T-cell (primary cell): ENCODE measurements around the gene CDC42BPB. TPM values are rescaled to one million over a fixed set of nuclear protein-coding genes. Genes with fewer than 3 reads are reported as not detected.

Experiments
- ATAC-seq, 4 experiments: fragments of 200-7000 bp in 3 of 4; fragments of 150-1000 bp in 1 of 4; cut with Tn5 transposase; replicated peaks in 1 of 4; 1 replicate in 3 of 4; 2 replicates in 1 of 4; pipeline ENCODE4 v1.10.0; 2021; ENCODE audit warnings: moderate library complexity in 3 of 4, mild to moderate bottlenecking in 2 of 4, moderate number of reproducible peaks in 1 of 4
- CTCF ChIA-PET, 2 donors: fragments of 300-600 bp; sonication (Branson Sonifier 250); formaldehyde crosslinking; loops; one replicate each; lab custom pipeline; 2022; ENCODE audit warnings: antibody characterized with exemption in 2 of 2; lab: Charles Lee
- POLR2A ChIA-PET, 2 donors: fragments of 300-600 bp; sonication (Branson Sonifier 250); formaldehyde crosslinking; loops; one replicate each; lab custom pipeline; 2022; ENCODE audit warnings: antibody characterized with exemption in 2 of 2; lab: Charles Lee
- DNase-seq, 35 experiments: peaks; one replicate each; pipeline versions ENCODE4 v3.0.0 to v3.0.0-alpha.2; 2013 to 2023
- H3K27ac ChIP-seq: one replicate; pipeline ENCODE4 v1.5.1; 2013; ENCODE audit warnings: low read length
- H3K27me3 ChIP-seq, 2 experiments: replicated peaks in 1 of 2; 1 replicate in 1 of 2; 2 replicates in 1 of 2; pipeline versions ENCODE4 v1.6.1 to v1.7.0; 2013; ENCODE audit warnings: low read length in 1 of 2, mixed read lengths in 1 of 2; ENCODE audit not compliant: control insufficient read depth in 2 of 2, insufficient read depth in 2 of 2; ENCODE audit errors: extremely low read depth in 1 of 2
- H3K36me3 ChIP-seq, 2 donors: 1 replicate in 1 of 2; 2 replicates in 1 of 2; pipeline versions ENCODE4 v1.6.1 to v1.7.0; 2013; ENCODE audit warnings: low read length in 1 of 2; ENCODE audit not compliant: control insufficient read depth in 2 of 2, insufficient read depth in 1 of 2; ENCODE audit errors: extremely low read depth in 1 of 2
- H3K4me1 ChIP-seq, 2 experiments: 1 replicate in 1 of 2; 2 replicates in 1 of 2; pipeline versions ENCODE4 v1.6.1 to v1.7.0; 2013; ENCODE audit warnings: low read length in 2 of 2, mixed read lengths in 1 of 2; ENCODE audit not compliant: insufficient read depth in 2 of 2, control insufficient read depth in 1 of 2; ENCODE audit errors: extremely low read depth in 1 of 2
- H3K4me3 ChIP-seq, 2 donors: 1 replicate in 1 of 2; 2 replicates in 1 of 2; pipeline versions ENCODE4 v1.5.1 to v1.7.0; 2013; ENCODE audit warnings: mild to moderate bottlenecking in 2 of 2, low read length in 1 of 2, moderate library complexity in 1 of 2; ENCODE audit not compliant: control insufficient read depth in 1 of 2; ENCODE audit errors: extremely low read depth in 1 of 2
- H3K9me3 ChIP-seq: 2 replicates; pipeline ENCODE4 v1.7.0; 2013
- H3K27ac Mint-ChIP-seq, 2 donors: one replicate each; pipeline ENCODE4 v1.8.0; 2020 to 2021; ENCODE audit warnings: mild to moderate bottlenecking in 2 of 2, mixed read lengths in 2 of 2
- H3K27me3 Mint-ChIP-seq, 2 donors: one replicate each; pipeline ENCODE4 v1.8.0; 2021 to 2022; ENCODE audit warnings: mixed read lengths in 2 of 2
- H3K36me3 Mint-ChIP-seq: one replicate; pipeline ENCODE4 v1.8.0; 2021; ENCODE audit warnings: mixed read lengths
- H3K4me1 Mint-ChIP-seq, 3 donors: one replicate each; pipeline ENCODE4 v1.8.0; 2020 to 2022; ENCODE audit warnings: mixed read lengths in 3 of 3, mild to moderate bottlenecking in 1 of 3
- H3K4me3 Mint-ChIP-seq, 3 donors: one replicate each; pipeline ENCODE4 v1.8.0; 2020 to 2022; ENCODE audit warnings: mild to moderate bottlenecking in 3 of 3, mixed read lengths in 3 of 3, moderate library complexity in 3 of 3
- H3K9me3 Mint-ChIP-seq, 3 donors: one replicate each; pipeline ENCODE4 v1.8.0; 2020 to 2022; ENCODE audit warnings: mixed read lengths in 3 of 3
- WGBS: methylation state at CpG from one replicate; pipeline ENCODE4 v1.1.5; 2013; ENCODE audit warnings: missing lambda C conversion rate; ENCODE audit not compliant: insufficient coverage; 5-methylcytosine and 5-hydroxymethylcytosine counted together
- total RNA-seq, 35 experiments: library from RNA in 6 of 35; stranded (reverse) in 6 of 35; fragments of 120-200 nt in 1 of 35; gene quantifications; one replicate each; pipeline versions ENCODE4 v1.2.1 to v1.2.4 and lab custom pipeline; 2013 to 2026

The CDC42BPB gene
- total RNA-seq, 5 donors from 2014 or later (not counting 1 experiment from before 2014, with no cell fraction given), result 5.3 to 17.5 (median 11.2) TPM

- Histone ChIP-seq H3K27ac (no peak overlapping the region), H3K4me3 (no peak overlapping the region), H3K27me3 (peaks cover 0 to 41% of the 10 kb centered on the region in 2 experiments), H3K36me3 (no peaks in the 10 kb centered on the region), H3K4me1 (peaks cover 0 to 13% of the 10 kb centered on the region in 2 experiments), H3K9me3 (no peaks in the 10 kb centered on the region)
- ATAC-seq, result no peak
- CTCF ChIA-PET, result interaction anchor here in 1 of 2 donors (0.6 kb wide), 1 partner anchor 503 kb away, joined by 3 read pairs; no protein-coding TSS in a partner anchor
- H3K27me3 Mint-ChIP-seq, result peaks cover 10 to 14% of the 10 kb centered on the region in 2 donors
- H3K36me3 Mint-ChIP-seq, result peaks cover 2% of the 10 kb centered on the region
- 90% methylated on average over 2 of the region's 6 CpGs for WGBS
- no peak overlapping the region for H3K4me3 Mint-ChIP-seq
- peaks cover 4 to 8% (median 8%) of the 10 kb centered on the region in 3 donors for H3K4me1 Mint-ChIP-seq
- no peaks in the 10 kb centered on the region for H3K9me3 Mint-ChIP-seq
- H3K27ac Mint-ChIP-seq, result no peak overlapping the region
- no peak for DNase-seq
- POLR2A ChIA-PET, result no interaction called here
Measured at GRCh38 chr14:103016594-103016993, 40.8 kb downstream of the CDC42BPB start.

- Histone ChIP-seq H3K9me3 (no peaks in the 10 kb centered on the region), H3K36me3 (no peaks in the 10 kb centered on the region), H3K4me3 (no peak overlapping the region), H3K27me3 (peaks cover 0 to 40% of the 10 kb centered on the region in 2 experiments), H3K4me1 (peaks cover 0 to 10% of the 10 kb centered on the region in 2 experiments), H3K27ac (no peak overlapping the region)
- Mint-ChIP-seq H3K4me1 (peaks cover 0 to 8% (median 8%) of the 10 kb centered on the region in 3 donors), H3K36me3 (peaks cover 2% of the 10 kb centered on the region), H3K9me3 (no peaks in the 10 kb centered on the region), H3K27me3 (peaks cover 7 to 14% of the 10 kb centered on the region in 2 donors), H3K4me3 (no peak overlapping the region), H3K27ac (no peak overlapping the region)
- POLR2A ChIA-PET, result no interaction called here
- ATAC-seq (no peak), DNase-seq (no peak)
- CTCF ChIA-PET, result interaction anchor here in 1 of 2 donors (0.6 kb wide), 1 partner anchor 502 kb away, joined by 3 read pairs; no protein-coding TSS in a partner anchor
- WGBS, result 85% methylated on average over 8 of the region's 9 CpGs
Measured at GRCh38 chr14:103016071-103016470, 41.3 kb downstream of the CDC42BPB start.

- peaks cover 0 to 3% of the 10 kb centered on the region in 2 experiments for H3K4me1 ChIP-seq
- Mint-ChIP-seq H3K27me3 (peaks cover 7 to 14% of the 10 kb centered on the region in 2 donors), H3K4me1 (peaks cover 0 to 8% (median 8%) of the 10 kb centered on the region in 3 donors), H3K36me3 (peaks cover 2% of the 10 kb centered on the region), H3K4me3 (no peak overlapping the region), H3K9me3 (no peaks in the 10 kb centered on the region), H3K27ac (no peak overlapping the region)
- no peaks in the 10 kb centered on the region for H3K36me3 ChIP-seq
- no CpG with 5 or more reads among the region's 5 CpGs for WGBS
- H3K27me3 ChIP-seq, result peaks cover 0 to 38% of the 10 kb centered on the region in 2 experiments
- H3K9me3 ChIP-seq, result no peaks in the 10 kb centered on the region
- H3K4me3 ChIP-seq, result no peak overlapping the region
- no peak overlapping the region for H3K27ac ChIP-seq
- ChIA-PET CTCF (no interaction called here), POLR2A (no interaction called here)
- no peak for DNase-seq
- no peak for ATAC-seq
Measured at GRCh38 chr14:103015426-103015825, 41.9 kb downstream of the CDC42BPB start.

GRCh38 chr14:103014466-103015228, 42.7 kb downstream of the CDC42BPB start:
- no peaks in the 10 kb centered on the region for H3K9me3 ChIP-seq
- no peaks in the 10 kb centered on the region for H3K36me3 ChIP-seq
- H3K27me3 ChIP-seq, result peaks cover 0 to 31% of the 10 kb centered on the region in 2 experiments
- no peaks in the 10 kb centered on the region for H3K4me1 ChIP-seq
- POLR2A ChIA-PET, result no interaction called here
- no peak overlapping the region for H3K27ac Mint-ChIP-seq
- peaks cover 2% of the 10 kb centered on the region for H3K36me3 Mint-ChIP-seq
- H3K4me1 Mint-ChIP-seq, result peaks cover 0 to 8% (median 8%) of the 10 kb centered on the region in 3 donors
- peaks cover 7 to 11% of the 10 kb centered on the region in 2 donors for H3K27me3 Mint-ChIP-seq
- no peak overlapping the region for H3K4me3 Mint-ChIP-seq
- no peak overlapping the region for H3K4me3 ChIP-seq
- ATAC-seq (no peak), DNase-seq (no peak)
- WGBS, result 30% methylated on average over 4 of the region's 11 CpGs
- no peak overlapping the region for H3K27ac ChIP-seq
- H3K9me3 Mint-ChIP-seq, result no peaks in the 10 kb centered on the region
- CTCF ChIA-PET, result no interaction called here

- ATAC-seq (no peak), DNase-seq (no peak)
- H3K36me3 Mint-ChIP-seq, result peaks cover 2% of the 10 kb centered on the region
- H3K4me3 Mint-ChIP-seq, result no peak overlapping the region
- H3K4me1 ChIP-seq, result no peaks in the 10 kb centered on the region
- ChIA-PET POLR2A (no interaction called here), CTCF (no interaction called here)
- 95% methylated on average over 12 of the region's 12 CpGs for WGBS
- H3K27ac ChIP-seq, result no peak overlapping the region
- peaks cover 0 to 8% (median 8%) of the 10 kb centered on the region in 3 donors for H3K4me1 Mint-ChIP-seq
- no peaks in the 10 kb centered on the region for H3K36me3 ChIP-seq
- peaks cover 3 to 4% of the 10 kb centered on the region in 2 donors for H3K27me3 Mint-ChIP-seq
- no peak overlapping the region for H3K4me3 ChIP-seq
- H3K27me3 ChIP-seq, result peaks cover 0 to 19% of the 10 kb centered on the region in 2 experiments
- no peaks in the 10 kb centered on the region for H3K9me3 ChIP-seq
- no peaks in the 10 kb centered on the region for H3K9me3 Mint-ChIP-seq
- no peak overlapping the region for H3K27ac Mint-ChIP-seq
Measured at GRCh38 chr14:103013028-103013427, 44.3 kb downstream of the CDC42BPB start.

- H3K4me3 ChIP-seq, result no peak overlapping the region
- H3K9me3 Mint-ChIP-seq, result no peaks in the 10 kb centered on the region
- WGBS, result 83% methylated on average over 2 of the region's 2 CpGs
- peaks cover 0 to 4% of the 10 kb centered on the region in 2 experiments for H3K27me3 ChIP-seq
- DNase-seq, result no peak
- H3K27ac ChIP-seq, result no peak overlapping the region
- H3K27me3 Mint-ChIP-seq, result peaks cover 0 to 2% of the 10 kb centered on the region in 2 donors
- POLR2A ChIA-PET, result no interaction called here
- H3K36me3 Mint-ChIP-seq, result peaks cover 8% of the 10 kb centered on the region
- peaks cover 0 to 3% (median 2%) of the 10 kb centered on the region in 3 donors for H3K4me1 Mint-ChIP-seq
- H3K27ac Mint-ChIP-seq, result no peak overlapping the region
- H3K4me3 Mint-ChIP-seq, result no peak overlapping the region
- no peaks in the 10 kb centered on the region for H3K36me3 ChIP-seq
- CTCF ChIA-PET, result no interaction called here
- H3K9me3 ChIP-seq, result no peaks in the 10 kb centered on the region
- H3K4me1 ChIP-seq, result no peaks in the 10 kb centered on the region
- no peak for ATAC-seq
Measured at GRCh38 chr14:103009559-103009958, 47.8 kb downstream of the CDC42BPB start.
